Non-pigmented ciliary epithelial cell (primary cell): Measurements from ENCODE around the gene IRX5.

Source experiments
- DNase-seq: peaks from one replicate; pipeline ENCODE4 v3.0.0-alpha.2; 2010; ENCODE audit warnings: low read depth

The IRX5 gene

DNA sequence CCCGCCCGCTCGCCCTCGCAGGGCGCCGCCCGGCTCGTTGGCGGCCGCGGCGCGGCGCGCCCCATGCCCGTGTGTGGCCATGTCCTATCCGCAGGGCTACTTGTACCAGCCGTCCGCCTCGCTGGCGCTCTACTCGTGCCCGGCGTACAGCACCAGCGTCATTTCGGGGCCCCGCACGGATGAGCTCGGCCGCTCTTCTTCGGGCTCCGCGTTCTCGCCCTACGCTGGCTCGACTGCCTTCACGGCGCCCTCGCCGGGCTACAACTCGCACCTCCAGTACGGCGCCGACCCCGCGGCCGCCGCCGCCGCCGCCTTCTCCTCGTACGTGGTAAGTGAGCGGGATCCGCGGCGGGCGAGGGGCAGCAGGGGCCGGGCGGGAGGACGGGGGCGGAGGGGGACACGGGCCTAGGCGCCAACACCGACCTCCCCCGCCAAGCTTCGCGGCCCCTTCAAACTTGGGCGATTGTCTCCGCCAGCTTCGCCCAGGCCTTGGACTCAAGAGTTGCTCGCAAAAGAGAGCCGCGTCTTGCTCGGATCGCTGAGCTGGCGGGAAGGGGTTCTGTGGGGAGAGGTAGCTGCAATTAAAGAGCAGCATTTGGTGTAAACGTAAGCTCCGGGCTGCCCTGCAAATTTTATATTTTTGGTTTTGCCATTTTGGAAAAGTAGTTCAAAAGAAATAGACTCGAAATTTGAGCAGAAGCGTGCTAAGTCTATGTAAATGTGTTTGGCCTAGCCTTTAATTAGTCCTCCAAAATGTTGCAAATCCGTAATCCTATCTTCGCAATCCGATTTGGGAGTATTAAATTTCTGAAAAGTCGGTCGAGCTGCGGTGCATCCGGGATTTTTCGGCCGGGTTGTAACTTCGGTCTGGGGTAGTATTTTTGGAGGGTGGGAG, 702 bp downstream of the IRX5 start:
- no peak for DNase-seq

- no peak for DNase-seq
Observed at GRCh38 chr16:54932021-54932660, 1.5 kb downstream of the IRX5 start.

- DNase-seq: no peak
Observed at GRCh38 chr16:54932737-54933254, 2.1 kb downstream of the IRX5 start.

GRCh38 chr16:54933281-54934011, 2.8 kb downstream of the IRX5 start:
- DNase-seq: no peak

GRCh38 chr16:54934481-54935265, 4.0 kb downstream of the IRX5 start:
- no peak for DNase-seq

DNA sequence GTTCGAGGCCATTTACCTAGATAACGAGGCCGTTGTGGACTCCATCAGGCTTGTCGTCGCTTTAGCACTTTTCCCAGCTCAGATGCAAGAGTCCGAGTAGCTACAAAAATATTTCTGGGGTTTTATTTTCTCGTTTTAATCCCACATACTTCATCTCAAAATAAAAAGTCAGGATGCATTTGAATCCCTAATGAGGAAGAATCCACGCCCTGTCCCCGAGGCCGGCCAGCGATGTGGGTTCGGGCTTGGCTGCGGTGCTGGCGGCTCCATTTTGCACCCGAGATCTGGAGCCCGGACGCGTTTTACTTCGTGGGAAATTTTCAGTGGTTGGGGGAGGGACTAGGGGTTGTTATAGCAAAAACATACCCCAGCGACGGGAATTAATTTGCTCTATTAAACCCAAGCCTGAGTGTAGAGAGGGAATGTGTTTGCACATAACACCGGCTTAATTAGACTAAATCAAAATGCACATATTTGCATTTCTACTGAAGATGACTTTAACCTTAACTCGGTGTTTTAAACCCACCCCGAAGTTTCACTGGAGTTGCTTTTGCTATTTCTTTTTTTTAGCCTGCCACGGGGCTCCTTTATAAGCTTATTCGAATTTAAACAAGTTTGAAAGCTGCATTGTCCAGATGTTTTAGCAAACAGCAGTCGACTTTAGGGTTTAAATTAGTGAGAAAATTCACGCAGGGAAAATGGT, 4.8 kb downstream of the IRX5 start:
- DNase-seq: no peak

DNA sequence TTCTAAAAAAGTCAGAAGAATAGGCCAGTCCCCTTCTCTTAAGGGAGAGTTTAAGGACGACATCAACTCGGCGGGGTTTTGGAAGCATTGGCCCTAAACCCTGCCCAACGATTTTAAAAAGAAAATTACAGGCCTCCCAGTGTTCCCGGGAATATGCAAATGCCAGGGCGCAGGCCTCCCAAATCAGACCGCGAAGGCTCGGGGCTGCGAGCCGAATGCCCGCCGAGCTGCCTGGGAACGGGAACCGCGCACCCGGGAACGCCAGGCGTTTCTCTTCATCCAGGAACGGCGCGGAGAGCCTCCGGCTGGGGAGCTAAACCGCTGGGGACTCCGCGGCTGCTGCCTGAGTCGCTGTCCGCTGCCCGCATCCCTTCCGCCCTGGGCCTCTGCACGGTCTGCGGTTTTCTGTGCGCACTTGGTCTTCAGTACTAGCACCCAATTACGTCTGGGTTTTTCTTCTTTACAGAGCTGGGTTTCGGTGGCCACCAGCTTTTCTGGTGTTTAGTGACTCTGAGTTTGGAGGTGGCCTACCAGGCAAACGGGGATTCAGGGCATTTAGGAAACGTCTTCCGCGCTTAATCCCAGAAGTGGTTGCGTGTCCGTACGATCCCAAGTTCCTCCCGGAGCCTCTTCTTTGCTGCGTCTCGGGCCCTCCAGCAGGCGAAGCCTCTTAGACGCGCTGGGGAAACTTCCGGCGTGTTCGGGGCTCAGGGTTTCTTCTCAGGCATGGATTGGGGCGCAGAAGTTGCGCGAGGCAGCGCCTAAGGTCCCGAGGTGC, 5.7 kb downstream of the IRX5 start:
- no peak for DNase-seq

- no peak for DNase-seq
Observed at GRCh38 chr16:54936979-54937670, 6.5 kb downstream of the IRX5 start.

DNA sequence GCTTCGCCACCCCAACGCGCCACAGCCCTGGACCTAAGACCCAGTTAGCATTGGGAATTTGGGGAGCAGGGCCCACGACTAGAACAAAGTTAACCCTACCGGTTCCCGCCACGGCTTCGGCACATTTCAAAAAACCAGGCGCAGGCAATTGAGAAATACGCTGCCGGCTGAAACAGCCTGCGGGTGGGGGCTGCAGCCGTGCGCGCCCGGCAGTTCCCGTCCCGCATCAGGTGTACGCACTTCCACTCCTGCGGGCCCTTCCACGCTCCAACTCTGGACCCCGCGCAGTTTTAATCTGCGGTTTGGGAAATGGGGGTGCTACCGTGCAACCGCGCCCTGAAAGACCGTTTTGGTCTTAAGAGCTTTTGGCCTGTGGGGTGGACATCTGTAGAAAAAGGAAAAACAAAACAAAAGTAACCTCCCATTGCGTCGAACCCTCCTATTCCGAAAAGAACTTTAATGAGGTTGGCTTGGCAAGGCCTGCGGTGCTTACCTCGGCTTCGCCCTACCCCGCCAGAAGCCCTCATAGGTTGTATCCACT, 7.1 kb downstream of the IRX5 start:
- no peak for DNase-seq

DNA sequence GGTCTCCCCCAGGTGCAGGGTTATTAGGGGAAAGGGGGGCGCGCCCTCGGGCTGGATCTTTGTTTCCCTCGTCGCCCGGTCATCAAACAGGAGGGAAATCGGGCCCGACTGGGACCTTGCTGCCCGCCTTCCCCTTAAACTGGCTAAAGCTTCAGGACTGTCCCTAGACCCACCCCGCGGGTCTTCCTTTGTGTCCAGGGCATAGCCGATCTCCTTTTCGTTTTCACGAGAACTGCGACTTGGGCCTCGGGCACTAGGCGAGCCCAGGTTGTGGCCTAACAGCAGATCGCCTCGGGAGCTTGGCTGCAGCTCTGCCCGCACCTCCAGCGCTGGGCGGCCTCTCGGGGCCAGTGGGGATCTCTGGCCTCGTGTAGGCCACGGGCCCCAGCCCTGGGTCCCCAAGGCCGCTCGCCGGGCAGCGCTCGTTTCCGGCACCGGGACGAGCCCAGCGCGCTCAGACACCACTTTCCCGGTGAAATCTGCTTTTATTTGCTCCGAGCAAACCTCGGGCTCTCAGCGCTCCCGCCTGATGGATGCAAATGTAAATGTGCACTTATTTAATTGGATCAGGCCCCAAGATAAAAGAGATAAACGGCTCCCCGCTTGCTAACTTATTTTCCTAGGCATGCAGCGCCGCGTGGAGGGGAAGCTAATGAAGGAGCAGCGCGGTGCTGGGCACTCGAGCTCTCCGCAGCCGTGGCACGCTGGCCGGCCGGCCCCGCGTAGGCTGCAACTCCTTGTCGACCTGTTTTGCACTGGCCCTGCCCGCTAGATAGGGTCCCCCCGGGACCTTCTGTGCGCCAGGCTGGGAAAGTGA, 7.8 kb downstream of the IRX5 start:
- DNase-seq: no peak

DNA sequence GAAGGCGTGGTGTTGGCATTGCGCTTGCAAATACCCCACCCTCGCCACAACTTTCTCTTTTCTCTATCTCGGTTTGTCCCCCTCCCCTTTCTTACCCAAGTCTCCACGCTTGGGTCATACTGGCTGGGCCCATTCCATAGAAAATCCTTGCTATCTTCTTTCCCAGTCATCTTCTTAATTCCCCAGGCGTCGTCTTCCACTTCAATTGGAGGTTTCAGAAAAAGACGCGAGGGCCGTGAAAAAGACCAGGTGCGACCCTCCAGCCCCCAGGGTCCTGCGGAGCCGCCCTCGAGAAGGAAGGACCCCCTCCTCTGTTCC, 8.3 kb downstream of the IRX5 start:
- DNase-seq: no peak

- DNase-seq: no peak
Observed at GRCh38 chr16:54939510-54940278, 9.0 kb downstream of the IRX5 start.

DNA sequence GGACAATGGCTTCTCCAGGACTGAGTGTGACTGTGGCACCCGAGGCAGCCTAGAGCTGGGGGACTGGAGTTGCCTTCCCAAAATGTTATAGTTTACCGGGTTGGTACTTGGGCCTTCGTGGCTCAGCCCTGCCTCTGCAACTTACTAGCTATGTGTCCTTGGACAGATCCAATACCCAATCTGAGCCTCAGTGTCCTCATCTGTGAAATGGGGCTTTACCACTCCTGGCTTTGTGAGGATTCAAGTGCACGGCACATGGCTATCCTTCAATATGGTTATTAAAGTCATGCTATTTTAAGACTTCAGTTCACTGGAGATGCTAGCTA, 9.6 kb downstream of the IRX5 start:
- no peak for DNase-seq

- no peak for DNase-seq
Observed at GRCh38 chr16:54942353-54942943, 11.8 kb downstream of the IRX5 start.

DNA sequence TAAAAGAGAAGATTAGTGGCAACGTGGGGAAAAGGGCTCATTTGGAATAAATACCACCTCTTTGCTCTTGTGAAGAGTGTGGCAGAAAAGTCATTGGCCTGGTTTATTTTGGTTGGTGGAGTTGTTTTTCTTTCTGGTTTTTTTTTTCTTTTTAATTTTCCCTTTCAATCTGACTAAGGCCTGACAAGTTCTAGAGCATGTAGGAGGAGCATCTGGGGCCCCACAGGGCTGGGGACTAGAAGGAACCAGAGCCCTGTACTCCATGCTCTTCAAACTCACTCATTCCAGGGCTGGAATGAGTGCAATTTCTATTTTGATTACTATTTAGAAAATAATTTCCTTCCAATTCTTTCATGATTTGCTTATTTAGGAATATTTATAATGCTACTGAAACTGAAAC, 13.3 kb downstream of the IRX5 start:
- DNase-seq: no peak

DNA sequence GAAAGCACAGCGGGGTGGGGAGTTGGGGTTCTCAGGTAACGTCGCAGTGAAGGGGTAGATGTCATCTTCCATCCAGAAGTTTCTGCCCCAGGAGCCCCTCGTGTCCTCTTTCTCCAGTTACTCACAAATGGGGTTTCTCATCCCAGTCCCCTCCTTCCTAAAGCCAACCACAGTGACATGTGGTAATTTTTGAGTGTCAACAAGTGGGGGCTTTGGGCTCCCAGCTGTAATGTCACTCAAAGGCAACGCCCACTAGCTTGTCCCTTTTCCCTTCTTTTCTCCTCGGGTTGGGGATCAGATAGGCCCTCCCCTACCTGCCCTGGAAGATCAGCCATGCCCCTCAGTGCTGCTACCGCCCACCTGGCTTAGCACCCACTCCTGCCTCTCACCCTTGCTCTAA, 14.4 kb downstream of the IRX5 start:
- DNase-seq: no peak

DNA sequence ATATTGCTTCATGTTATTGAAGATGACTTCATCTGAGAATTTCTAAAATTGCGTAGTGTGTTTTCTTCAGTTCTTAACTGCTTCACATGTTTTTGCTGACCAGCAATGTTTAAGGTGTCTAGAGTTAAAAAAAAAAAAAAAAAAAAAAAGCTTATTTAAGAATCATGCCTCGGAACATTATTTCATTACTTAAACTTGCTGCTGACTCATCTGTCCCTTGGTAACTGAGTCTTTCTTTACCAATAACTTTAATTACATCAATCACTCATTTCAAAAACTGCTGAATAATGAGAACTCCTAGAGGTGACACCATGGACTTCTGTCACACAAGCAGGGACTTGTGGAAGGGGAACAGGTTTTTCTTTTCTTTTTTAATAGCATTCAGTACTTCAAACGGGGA, 16.2 kb downstream of the IRX5 start:
- no peak for DNase-seq

- no peak for DNase-seq
Observed at GRCh38 chr16:54947616-54948015, 17.0 kb downstream of the IRX5 start.
